ENCODE results near the gene SLITRK1. TPM values are rescaled to one million over a fixed set of nuclear protein-coding genes. Genes with fewer than 3 reads are reported as not detected.
A peak's percentile ranks its signal among the peaks of the same experiment; 100 is the strongest.

Gene SLITRK1, protein sequence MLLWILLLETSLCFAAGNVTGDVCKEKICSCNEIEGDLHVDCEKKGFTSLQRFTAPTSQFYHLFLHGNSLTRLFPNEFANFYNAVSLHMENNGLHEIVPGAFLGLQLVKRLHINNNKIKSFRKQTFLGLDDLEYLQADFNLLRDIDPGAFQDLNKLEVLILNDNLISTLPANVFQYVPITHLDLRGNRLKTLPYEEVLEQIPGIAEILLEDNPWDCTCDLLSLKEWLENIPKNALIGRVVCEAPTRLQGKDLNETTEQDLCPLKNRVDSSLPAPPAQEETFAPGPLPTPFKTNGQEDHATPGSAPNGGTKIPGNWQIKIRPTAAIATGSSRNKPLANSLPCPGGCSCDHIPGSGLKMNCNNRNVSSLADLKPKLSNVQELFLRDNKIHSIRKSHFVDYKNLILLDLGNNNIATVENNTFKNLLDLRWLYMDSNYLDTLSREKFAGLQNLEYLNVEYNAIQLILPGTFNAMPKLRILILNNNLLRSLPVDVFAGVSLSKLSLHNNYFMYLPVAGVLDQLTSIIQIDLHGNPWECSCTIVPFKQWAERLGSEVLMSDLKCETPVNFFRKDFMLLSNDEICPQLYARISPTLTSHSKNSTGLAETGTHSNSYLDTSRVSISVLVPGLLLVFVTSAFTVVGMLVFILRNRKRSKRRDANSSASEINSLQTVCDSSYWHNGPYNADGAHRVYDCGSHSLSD
- polyA plus RNA-seq (2013, experiment 1 of 2): 0.01 TPM
- 0.03 TPM for polyA plus RNA-seq (2013, experiment 2 of 2)

DNA sequence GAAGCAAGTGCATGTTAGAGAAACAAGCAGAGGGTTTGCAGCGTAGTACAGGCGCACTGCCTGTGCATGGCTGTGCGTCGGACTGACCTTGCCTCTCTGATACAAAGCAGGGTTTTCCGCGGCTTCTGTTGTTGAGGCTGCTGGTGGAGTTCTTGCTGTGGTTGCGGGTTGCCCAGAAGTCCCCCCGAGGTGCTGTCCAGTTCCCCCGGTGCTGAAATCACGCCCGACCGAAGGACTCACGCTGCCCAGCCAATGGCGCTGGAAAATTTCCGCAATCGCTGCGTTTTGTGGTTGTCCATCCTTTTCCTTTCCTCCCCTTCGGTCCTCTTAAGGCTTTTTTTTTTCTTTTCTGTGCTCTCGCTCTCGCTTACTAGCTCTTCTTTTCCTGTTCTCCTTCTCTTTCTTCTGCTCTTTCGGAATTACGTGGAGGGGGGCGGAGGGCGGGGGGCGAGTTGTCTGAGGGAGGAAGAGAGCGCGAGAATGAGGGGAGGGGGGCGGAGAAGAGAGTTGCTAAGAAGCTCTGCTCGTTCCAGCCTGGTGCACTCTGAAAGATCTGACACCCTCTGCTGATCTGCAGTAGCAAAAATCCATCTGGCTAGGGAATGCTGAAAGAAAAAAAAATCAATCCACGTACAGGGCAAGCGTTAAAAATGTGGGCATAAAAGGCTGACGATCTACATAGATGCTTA is at the start of gene SLITRK1:
Gene SLITRK1 (minus strand): TSS at position 558 of the 689 bp plus-strand sequence. CDS start 967 bp downstream, outside the sequence.
- Histone ChIP-seq H3K79me1 (ENCODE audit: low read length) (no peaks in the 10 kb centered on the region), H3K27ac (ENCODE audit: low read depth, low read length) (no peak within 1 kb of the TSS), H2AK5ac (ENCODE audit: low read length) (no peak within 1 kb of the TSS), H2BK15ac (replicated peaks; ENCODE audit: low read depth) (no peak within 1 kb of the TSS), H3K4me1 (ENCODE audit: control insufficient read depth, low read depth, low read length) (no peaks in the 10 kb centered on the region), H3K4ac (ENCODE audit: low read depth, low read length) (no peak within 1 kb of the TSS), H2BK5ac (ENCODE audit: low read length) (no peak within 1 kb of the TSS), H3K9ac (ENCODE audit: low read length) (no peak within 1 kb of the TSS), H3K27me3 (ENCODE audit: insufficient read depth, low read length, poor library complexity) (peaks cover 22% of the 10 kb centered on the region), H3K23ac (ENCODE audit: low read length) (no peak within 1 kb of the TSS), H2BK120ac (ENCODE audit: low read depth, low read length) (no peak within 1 kb of the TSS), H3K18ac (ENCODE audit: low read length) (no peak within 1 kb of the TSS), H3K4me3 (ENCODE audit: low read length) (peak within 1 kb of the TSS; percentile 29), H4K8ac (ENCODE audit: low read depth, low read length) (no peak within 1 kb of the TSS), H3K36me3 (ENCODE audit: control insufficient read depth, insufficient read depth, low read length) (no peaks in the 10 kb centered on the region), H4K5ac (ENCODE audit: low read length) (no peak within 1 kb of the TSS), H3K56ac (ENCODE audit: low read length) (no peak within 1 kb of the TSS), H3K4me2 (ENCODE audit: low read length) (peak within 1 kb of the TSS; percentile 63), H3K79me2 (ENCODE audit: control insufficient read depth, insufficient read depth, low read length) (no peaks in the 10 kb centered on the region)
- DNase-seq: peak; percentile 91
- no CpG with 5 or more reads among the region's 32 CpGs for WGBS (ENCODE audit: extremely low coverage, insufficient coverage, low lambda C conversion rate)

- no peaks in the 10 kb centered on the region for H3K27me3 ChIP-seq (ENCODE audit: insufficient read depth, low read length, poor library complexity)
- no peak overlapping the region for H3K56ac ChIP-seq (ENCODE audit: low read length)
- no peak for DNase-seq
- H3K23ac ChIP-seq (ENCODE audit: low read length): no peak overlapping the region
- H3K4me2 ChIP-seq (ENCODE audit: low read length): no peak overlapping the region
- no peak overlapping the region for H2BK15ac ChIP-seq (replicated peaks; ENCODE audit: low read depth)
- no peak overlapping the region for H3K18ac ChIP-seq (ENCODE audit: low read length)
- no CpG with 5 or more reads among the region's 4 CpGs for WGBS (ENCODE audit: extremely low coverage, insufficient coverage, low lambda C conversion rate)
- H3K4me1 ChIP-seq (ENCODE audit: control insufficient read depth, low read depth, low read length): no peaks in the 10 kb centered on the region
- no peak overlapping the region for H4K5ac ChIP-seq (ENCODE audit: low read length)
- no peak overlapping the region for H2BK120ac ChIP-seq (ENCODE audit: low read depth, low read length)
- no peak overlapping the region for H2AK5ac ChIP-seq (ENCODE audit: low read length)
- H4K8ac ChIP-seq (ENCODE audit: low read depth, low read length): no peak overlapping the region
- no peaks in the 10 kb centered on the region for H3K36me3 ChIP-seq (ENCODE audit: control insufficient read depth, insufficient read depth, low read length)
- no peak overlapping the region for H3K27ac ChIP-seq (ENCODE audit: low read depth, low read length)
- no peak overlapping the region for H2BK5ac ChIP-seq (ENCODE audit: low read length)
- H3K79me2 ChIP-seq (ENCODE audit: control insufficient read depth, insufficient read depth, low read length): no peaks in the 10 kb centered on the region
- no peak overlapping the region for H3K4me3 ChIP-seq (ENCODE audit: low read length)
- H3K79me1 ChIP-seq (ENCODE audit: low read length): no peaks in the 10 kb centered on the region
- H3K4ac ChIP-seq (ENCODE audit: low read depth, low read length): no peak overlapping the region
- no peak overlapping the region for H3K9ac ChIP-seq (ENCODE audit: low read length)
Observed at GRCh38 chr13:83929157-83929556, 46.9 kb upstream of the SLITRK1 start.

GRCh38 chr13:83919775-83920174 is 37.5 kb upstream of the SLITRK1 start:
- H3K79me1 ChIP-seq (ENCODE audit: low read length): no peaks in the 10 kb centered on the region
- no peaks in the 10 kb centered on the region for H3K36me3 ChIP-seq (ENCODE audit: control insufficient read depth, insufficient read depth, low read length)
- H3K27ac ChIP-seq (ENCODE audit: low read depth, low read length): no peak overlapping the region
- no peak overlapping the region for H2BK5ac ChIP-seq (ENCODE audit: low read length)
- no peak overlapping the region for H3K4me3 ChIP-seq (ENCODE audit: low read length)
- no peaks in the 10 kb centered on the region for H3K27me3 ChIP-seq (ENCODE audit: insufficient read depth, low read length, poor library complexity)
- no peak overlapping the region for H3K4me2 ChIP-seq (ENCODE audit: low read length)
- no peak overlapping the region for H3K18ac ChIP-seq (ENCODE audit: low read length)
- no peaks in the 10 kb centered on the region for H3K79me2 ChIP-seq (ENCODE audit: control insufficient read depth, insufficient read depth, low read length)
- no peak for DNase-seq
- no peak overlapping the region for H3K23ac ChIP-seq (ENCODE audit: low read length)
- H3K4me1 ChIP-seq (ENCODE audit: control insufficient read depth, low read depth, low read length): no peaks in the 10 kb centered on the region
- no CpG with 5 or more reads among the region's 6 CpGs for WGBS (ENCODE audit: extremely low coverage, insufficient coverage, low lambda C conversion rate)
- H3K56ac ChIP-seq (ENCODE audit: low read length): no peak overlapping the region
- H3K9ac ChIP-seq (ENCODE audit: low read length): no peak overlapping the region
- H4K8ac ChIP-seq (ENCODE audit: low read depth, low read length): no peak overlapping the region
- no peak overlapping the region for H2BK120ac ChIP-seq (ENCODE audit: low read depth, low read length)
- H4K5ac ChIP-seq (ENCODE audit: low read length): no peak overlapping the region
- H2BK15ac ChIP-seq (replicated peaks; ENCODE audit: low read depth): no peak overlapping the region
- no peak overlapping the region for H3K4ac ChIP-seq (ENCODE audit: low read depth, low read length)
- no peak overlapping the region for H2AK5ac ChIP-seq (ENCODE audit: low read length)

DNA sequence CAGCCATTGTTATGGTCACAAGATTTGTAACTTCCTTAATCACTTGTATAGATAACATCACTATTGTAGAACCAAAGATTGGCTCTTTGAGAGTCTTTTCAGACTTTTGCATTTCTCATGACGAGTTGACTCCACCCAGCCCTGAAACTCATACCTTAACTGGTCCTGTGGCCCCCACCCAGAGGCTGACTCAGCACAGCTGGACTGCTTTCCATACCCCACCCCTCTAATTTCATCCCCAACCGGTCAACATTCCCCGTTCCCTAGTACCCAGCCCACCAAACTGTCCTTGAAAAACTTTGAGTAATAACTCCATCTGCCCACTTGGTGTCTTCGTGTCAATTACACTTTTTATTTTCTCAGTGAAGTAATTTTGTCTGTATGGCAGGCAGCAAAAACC is 32.1 kb upstream of the SLITRK1 start:
- whole genome bisulfite sequencing (ENCODE audit: extremely low coverage, insufficient coverage, low lambda C conversion rate): no CpG with 5 or more reads among the region's 4 CpGs
- H2BK15ac ChIP-seq (replicated peaks; ENCODE audit: low read depth): no peak overlapping the region
- H3K18ac ChIP-seq (ENCODE audit: low read length): no peak overlapping the region
- H3K4me2 ChIP-seq (ENCODE audit: low read length): no peak overlapping the region
- H3K4ac ChIP-seq (ENCODE audit: low read depth, low read length): no peak overlapping the region
- H2BK5ac ChIP-seq (ENCODE audit: low read length): no peak overlapping the region
- H3K79me2 ChIP-seq (ENCODE audit: control insufficient read depth, insufficient read depth, low read length): no peaks in the 10 kb centered on the region
- H2BK120ac ChIP-seq (ENCODE audit: low read depth, low read length): peak overlapping the region; percentile 38
- no peak overlapping the region for H3K4me3 ChIP-seq (ENCODE audit: low read length)
- H3K56ac ChIP-seq (ENCODE audit: low read length): no peak overlapping the region
- H3K27me3 ChIP-seq (ENCODE audit: insufficient read depth, low read length, poor library complexity): no peaks in the 10 kb centered on the region
- no peaks in the 10 kb centered on the region for H3K79me1 ChIP-seq (ENCODE audit: low read length)
- peak; percentile 3 for DNase-seq
- H4K8ac ChIP-seq (ENCODE audit: low read depth, low read length): no peak overlapping the region
- H2AK5ac ChIP-seq (ENCODE audit: low read length): no peak overlapping the region
- H3K23ac ChIP-seq (ENCODE audit: low read length): no peak overlapping the region
- H3K36me3 ChIP-seq (ENCODE audit: control insufficient read depth, insufficient read depth, low read length): no peaks in the 10 kb centered on the region
- no peak overlapping the region for H3K9ac ChIP-seq (ENCODE audit: low read length)
- no peak overlapping the region for H4K5ac ChIP-seq (ENCODE audit: low read length)
- no peak overlapping the region for H3K27ac ChIP-seq (ENCODE audit: low read depth, low read length)
- no peaks in the 10 kb centered on the region for H3K4me1 ChIP-seq (ENCODE audit: control insufficient read depth, low read depth, low read length)

GRCh38 chr13:83907196-83907989 is 25.1 kb upstream of the SLITRK1 start:
- WGBS (ENCODE audit: extremely low coverage, insufficient coverage, low lambda C conversion rate): no CpG with 5 or more reads among the region's 25 CpGs
- H3K4ac ChIP-seq (ENCODE audit: low read depth, low read length): no peak overlapping the region
- H3K9ac ChIP-seq (ENCODE audit: low read length): no peak overlapping the region
- H3K27me3 ChIP-seq (ENCODE audit: insufficient read depth, low read length, poor library complexity): no peaks in the 10 kb centered on the region
- H3K36me3 ChIP-seq (ENCODE audit: control insufficient read depth, insufficient read depth, low read length): no peaks in the 10 kb centered on the region
- no peaks in the 10 kb centered on the region for H3K79me1 ChIP-seq (ENCODE audit: low read length)
- H3K27ac ChIP-seq (ENCODE audit: low read depth, low read length): no peak overlapping the region
- no peak overlapping the region for H2AK5ac ChIP-seq (ENCODE audit: low read length)
- no peak overlapping the region for H3K18ac ChIP-seq (ENCODE audit: low read length)
- H4K5ac ChIP-seq (ENCODE audit: low read length): no peak overlapping the region
- no peak overlapping the region for H2BK120ac ChIP-seq (ENCODE audit: low read depth, low read length)
- H2BK5ac ChIP-seq (ENCODE audit: low read length): no peak overlapping the region
- H3K23ac ChIP-seq (ENCODE audit: low read length): no peak overlapping the region
- H3K4me2 ChIP-seq (ENCODE audit: low read length): no peak overlapping the region
- H3K4me1 ChIP-seq (ENCODE audit: control insufficient read depth, low read depth, low read length): no peaks in the 10 kb centered on the region
- H3K4me3 ChIP-seq (ENCODE audit: low read length): no peak overlapping the region
- H2BK15ac ChIP-seq (replicated peaks; ENCODE audit: low read depth): no peak overlapping the region
- H3K79me2 ChIP-seq (ENCODE audit: control insufficient read depth, insufficient read depth, low read length): no peaks in the 10 kb centered on the region
- no peak for DNase-seq
- no peak overlapping the region for H3K56ac ChIP-seq (ENCODE audit: low read length)
- no peak overlapping the region for H4K8ac ChIP-seq (ENCODE audit: low read depth, low read length)

All from mesendoderm (in vitro differentiated cells).